Prostate gland (tissue), 2 donors: Measurements from ENCODE around the gene SFXN2.

Experiments
- POLR2A ChIP-seq: fragments of 450-650 bp; IDR thresholded peaks from one replicate; pipeline ENCODE4 v1.6.1; 2016; ENCODE audit warnings: antibody characterized with exemption, mild to moderate bottlenecking
- POLR2AphosphoS5 ChIP-seq: sonication (generic); formaldehyde crosslinking; IDR thresholded peaks from one replicate; pipeline ENCODE4 v1.6.1; 2017; ENCODE audit warnings: antibody characterized with exemption
- TF ChIP-seq, protein P1 (sequence below), 4 experiments: fragments of 200-600 bp in 2 of 4; fragments of 450-650 bp in 2 of 4; sonication (generic) in 2 of 4; IDR thresholded peaks; 1 replicate in 3 of 4; 2 replicates in 1 of 4; pipeline ENCODE4 v1.5.1; 2016 to 2019; ENCODE audit warnings: antibody characterized with exemption in 4 of 4, mild to moderate bottlenecking in 2 of 4, moderate library complexity in 2 of 4

DNA sequence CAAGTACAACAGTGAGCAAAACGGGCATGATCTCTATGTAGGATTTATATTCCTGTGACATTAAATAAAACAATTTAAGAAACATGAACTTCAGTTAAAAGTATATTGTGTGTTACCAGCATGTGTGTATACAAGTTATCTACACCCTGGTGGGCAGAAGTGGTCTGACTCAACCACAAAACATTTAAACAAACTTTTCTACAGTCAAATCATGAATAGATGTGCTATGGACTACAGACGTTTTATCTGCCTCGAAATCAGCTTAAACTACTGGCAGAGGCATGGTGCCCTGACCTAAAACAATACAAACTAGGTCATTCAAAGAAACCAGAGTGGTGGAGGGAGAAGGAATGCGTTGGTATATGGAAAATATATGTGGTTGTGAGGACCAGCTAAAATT, 3.8 kb upstream of the SFXN2 start:
- TF ChIP-seq, protein P1, sequence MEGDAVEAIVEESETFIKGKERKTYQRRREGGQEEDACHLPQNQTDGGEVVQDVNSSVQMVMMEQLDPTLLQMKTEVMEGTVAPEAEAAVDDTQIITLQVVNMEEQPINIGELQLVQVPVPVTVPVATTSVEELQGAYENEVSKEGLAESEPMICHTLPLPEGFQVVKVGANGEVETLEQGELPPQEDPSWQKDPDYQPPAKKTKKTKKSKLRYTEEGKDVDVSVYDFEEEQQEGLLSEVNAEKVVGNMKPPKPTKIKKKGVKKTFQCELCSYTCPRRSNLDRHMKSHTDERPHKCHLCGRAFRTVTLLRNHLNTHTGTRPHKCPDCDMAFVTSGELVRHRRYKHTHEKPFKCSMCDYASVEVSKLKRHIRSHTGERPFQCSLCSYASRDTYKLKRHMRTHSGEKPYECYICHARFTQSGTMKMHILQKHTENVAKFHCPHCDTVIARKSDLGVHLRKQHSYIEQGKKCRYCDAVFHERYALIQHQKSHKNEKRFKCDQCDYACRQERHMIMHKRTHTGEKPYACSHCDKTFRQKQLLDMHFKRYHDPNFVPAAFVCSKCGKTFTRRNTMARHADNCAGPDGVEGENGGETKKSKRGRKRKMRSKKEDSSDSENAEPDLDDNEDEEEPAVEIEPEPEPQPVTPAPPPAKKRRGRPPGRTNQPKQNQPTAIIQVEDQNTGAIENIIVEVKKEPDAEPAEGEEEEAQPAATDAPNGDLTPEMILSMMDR (IDR thresholded peaks at IDR 0.05) = no peak
- TF ChIP-seq POLR2A = no peak
- TF ChIP-seq POLR2AphosphoS5 = no peak
